Ovary (tissue), 9 donors: Measurements from ENCODE around the gene TMF1. TPM values are rescaled to one million over a fixed set of nuclear protein-coding genes. Genes with fewer than 3 reads are reported as not detected.

Source experiments
- DNase-seq, 5 donors: peaks; one replicate each; pipeline ENCODE4 v3.0.0-alpha.2; 2019 to 2020
- H3K27ac ChIP-seq, 2 donors: fragments of 200-600 bp; one replicate each; pipeline versions ENCODE4 v1.5.1 to v1.8.0; 2019 to 2022
- H3K27me3 ChIP-seq: fragments of 200-600 bp; one replicate; pipeline ENCODE4 v1.8.0; 2022
- H3K36me3 ChIP-seq: fragments of 200-600 bp; sonication (generic); one replicate; pipeline ENCODE4 v1.5.1; 2019
- H3K4me1 ChIP-seq: one replicate; pipeline ENCODE4 v1.8.1; 2013; ENCODE audit warnings: mild to moderate bottlenecking, moderate library complexity; ENCODE audit not compliant: insufficient read depth
- H3K4me3 ChIP-seq: fragments of 200-600 bp; sonication (generic); one replicate; pipeline ENCODE4 v1.5.1; 2017
- H3K9me3 ChIP-seq, 2 donors: fragments of 200-600 bp in 1 of 2; sonication (generic) in 1 of 2; one replicate each; pipeline versions ENCODE4 v1.5.1 to v1.8.1; 2013 to 2019; ENCODE audit warnings: mild to moderate bottlenecking in 1 of 2, moderate library complexity in 1 of 2
- EP300 ChIP-seq: sonication (generic); formaldehyde crosslinking; IDR thresholded peaks from one replicate; pipeline ENCODE4 v1.6.1; 2017; ENCODE audit warnings: antibody characterized with exemption
- POLR2A ChIP-seq: fragments of 450-650 bp; IDR thresholded peaks from one replicate; pipeline ENCODE4 v1.6.1; 2017; ENCODE audit warnings: antibody characterized with exemption, mild to moderate bottlenecking, moderate library complexity
- WGBS, 3 donors: extraction: QIAGEN DNeasy Blood & Tissue Kit in 1 of 3; methylation state at CpG; one replicate each; pipeline versions ENCODE4 v1.1.5 to v1.1.7; 2013 to 2017; 5-methylcytosine and 5-hydroxymethylcytosine counted together
- intact Hi-C, 4 donors: fragments of 100-400 bp; cut with DNase I; formaldehyde crosslinking; loops; one replicate each; pipeline versions ENCODE4 v1.11.0 to v1.15.1; 2022 to 2023
- polyA plus RNA-seq, 2 donors: library from polyadenylated mRNA; stranded (reverse); fragments of 200-250 nt in 1 of 2; fragments of 350-450 nt in 1 of 2; fragmentation: Illumina TruSeq in 1 of 2; extraction: RNeasy Lipid Tissue Mini Kit (QIAGEN cat#74804) in 1 of 2; gene quantifications; one replicate each; pipeline ENCODE4 v1.2.3, GENCODE V29; 2013 to 2014
- total RNA-seq, 7 donors: library from RNA; depleted of rRNA in 2 of 7; stranded (reverse); fragments of >200 nt in 2 of 7; fragmentation: NEBNext Ultra II Directional in 3 of 7; extraction: Animal tissue kit (Norgen Biotek cat#: 25700) in 3 of 7; gene quantifications; one replicate each; pipeline versions ENCODE4 v1.1.0 to v1.2.4, GENCODE V29; 2016 to 2023
- TF ChIP-seq, protein P1 (sequence below), 3 donors: fragments of 450-650 bp in 2 of 3; fragments of 200-600 bp in 1 of 3; IDR thresholded peaks; one replicate each; pipeline versions ENCODE4 v1.5.1 to v1.8.0; 2016 to 2022; ENCODE audit warnings: antibody characterized with exemption in 3 of 3, mild to moderate bottlenecking in 1 of 3
- donor health status: DM: no; HTN: no; CAD: no; lungs with moderate emphysema.
- donor health status: DM: no; HTN: no; CAD: no.
- donor health status: Bipolar disorder and iron deficiency.
- donor health status: DM: yes; HTN: yes; CAD: no.
- donor health status: DM: no; HTN: no; CAD: no.
- donor health status: DM: yes; HTN: yes; CAD: no.

The TMF1 gene
- total and polyA plus RNA-seq, 9 donors, result 10.7 to 36.4 (median 28.3) TPM

DNA sequence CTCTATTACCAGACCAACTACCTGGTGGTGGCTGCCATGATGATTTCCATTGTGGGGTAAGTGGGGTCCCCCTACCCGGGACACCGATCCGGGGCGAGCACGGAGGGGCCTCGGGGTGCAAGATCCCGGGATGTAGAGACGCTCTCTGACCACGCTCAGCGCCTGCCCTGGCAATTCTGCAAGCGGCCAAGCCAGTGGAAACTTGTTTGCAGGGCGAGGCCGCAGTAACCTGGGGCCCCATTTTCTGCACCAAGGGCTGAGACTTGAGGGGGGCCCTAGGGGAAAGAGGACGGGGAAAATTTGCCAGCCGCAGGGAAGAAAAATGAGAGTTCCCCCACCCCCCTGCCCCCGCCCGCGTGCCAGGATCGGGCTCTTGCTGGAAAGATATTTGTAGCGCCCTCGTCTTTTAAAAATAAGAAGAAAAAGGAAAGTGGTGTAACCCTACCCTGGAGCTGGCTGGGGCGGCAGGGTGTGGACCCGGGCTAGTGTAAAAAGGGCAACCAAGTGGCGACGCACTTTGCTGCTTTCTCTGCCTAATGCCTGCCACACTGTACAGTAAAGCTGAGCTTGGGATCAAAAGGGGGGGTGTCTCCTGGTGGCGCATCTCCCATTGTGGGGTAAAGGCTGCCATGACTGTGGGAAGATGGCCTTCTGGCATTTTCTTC is 33.2 kb upstream of the TMF1 start:
- peak in 3 of 5 donors; percentile 26 to 56 (median 40) for DNase-seq
- TF ChIP-seq, protein P1, sequence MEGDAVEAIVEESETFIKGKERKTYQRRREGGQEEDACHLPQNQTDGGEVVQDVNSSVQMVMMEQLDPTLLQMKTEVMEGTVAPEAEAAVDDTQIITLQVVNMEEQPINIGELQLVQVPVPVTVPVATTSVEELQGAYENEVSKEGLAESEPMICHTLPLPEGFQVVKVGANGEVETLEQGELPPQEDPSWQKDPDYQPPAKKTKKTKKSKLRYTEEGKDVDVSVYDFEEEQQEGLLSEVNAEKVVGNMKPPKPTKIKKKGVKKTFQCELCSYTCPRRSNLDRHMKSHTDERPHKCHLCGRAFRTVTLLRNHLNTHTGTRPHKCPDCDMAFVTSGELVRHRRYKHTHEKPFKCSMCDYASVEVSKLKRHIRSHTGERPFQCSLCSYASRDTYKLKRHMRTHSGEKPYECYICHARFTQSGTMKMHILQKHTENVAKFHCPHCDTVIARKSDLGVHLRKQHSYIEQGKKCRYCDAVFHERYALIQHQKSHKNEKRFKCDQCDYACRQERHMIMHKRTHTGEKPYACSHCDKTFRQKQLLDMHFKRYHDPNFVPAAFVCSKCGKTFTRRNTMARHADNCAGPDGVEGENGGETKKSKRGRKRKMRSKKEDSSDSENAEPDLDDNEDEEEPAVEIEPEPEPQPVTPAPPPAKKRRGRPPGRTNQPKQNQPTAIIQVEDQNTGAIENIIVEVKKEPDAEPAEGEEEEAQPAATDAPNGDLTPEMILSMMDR (IDR thresholded peaks at IDR 0.05), result no peak
- TF ChIP-seq EP300, result no peak
- TF ChIP-seq POLR2A, result no peak
- Histone ChIP-seq H3K27ac (peak overlapping the region; percentile 29 to 69), H3K27me3 (no peaks in the 10 kb centered on the region), H3K4me3 (peak overlapping the region; percentile 95), H3K4me1 (peaks cover 13% of the 10 kb centered on the region), H3K9me3 (no peaks in the 10 kb centered on the region), H3K36me3 (no peaks in the 10 kb centered on the region)
- intact Hi-C loops, result no loop called here
- 1% methylated on average over 26 of the region's 26 CpGs for WGBS, 3 donors

DNA sequence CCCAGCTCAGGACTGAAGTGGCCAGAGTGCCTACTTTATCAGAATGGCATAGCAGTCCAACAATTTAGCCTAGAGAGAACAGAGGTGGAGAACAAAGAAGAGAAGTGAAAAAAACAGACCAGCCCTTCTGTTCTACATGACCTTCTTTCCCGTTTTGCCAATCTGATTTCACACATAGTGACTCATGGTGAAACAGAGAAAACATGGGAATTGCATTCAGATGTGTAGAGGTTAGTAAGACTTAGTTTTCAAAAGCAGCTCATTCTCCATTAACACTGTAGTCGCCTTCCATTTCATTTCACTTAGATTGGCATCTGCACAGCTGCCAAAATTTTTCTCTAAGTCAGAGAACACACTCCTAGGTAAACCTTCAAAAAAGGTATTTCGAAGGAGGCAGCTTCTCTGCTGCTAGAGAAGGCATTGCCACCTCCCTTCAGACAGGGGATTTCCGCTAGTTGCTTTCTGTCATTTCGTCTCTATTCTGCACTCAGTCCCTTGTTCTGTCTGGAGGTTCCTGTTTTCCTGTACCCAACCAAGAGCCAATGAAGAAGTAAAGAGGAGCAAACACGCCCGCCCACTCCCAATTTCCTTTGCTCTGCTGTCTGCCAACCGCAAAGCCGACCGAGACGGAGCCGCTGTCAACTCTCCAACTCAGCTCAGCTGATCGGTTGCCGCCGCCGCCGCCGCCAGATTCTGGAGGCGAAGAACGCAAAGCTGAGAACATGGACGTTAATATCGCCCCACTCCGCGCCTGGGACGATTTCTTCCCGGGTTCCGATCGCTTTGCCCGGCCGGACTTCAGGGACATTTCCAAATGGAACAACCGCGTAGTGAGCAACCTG is 32.4 kb upstream of the TMF1 start, which contains the start of gene ARL6IP5:
ARL6IP5 (plus strand) TSS at position 612 of the 842 bp plus-strand sequence; CDS start at position 723, 111 bp downstream.
- Histone ChIP-seq H3K4me3 (peak within 1 kb of the TSS; percentile 95), H3K27ac (peak within 1 kb of the TSS; percentile 29 to 69), H3K36me3 (no peaks in the 10 kb centered on the region), H3K4me1 (peaks cover 13% of the 10 kb centered on the region), H3K9me3 (no peaks in the 10 kb centered on the region), H3K27me3 (no peaks in the 10 kb centered on the region)
- TF ChIP-seq POLR2A, result no peak
- TF ChIP-seq, protein P1 (IDR thresholded peaks at IDR 0.05), result no peak
- no peak for TF ChIP-seq EP300
- peak; percentile 90 to 94 (median 91) for DNase-seq
- WGBS, 3 donors, result 2 to 3% (median 3%) methylated on average over 32 of the region's 32 CpGs
- intact Hi-C loops, result no loop called here

DNA sequence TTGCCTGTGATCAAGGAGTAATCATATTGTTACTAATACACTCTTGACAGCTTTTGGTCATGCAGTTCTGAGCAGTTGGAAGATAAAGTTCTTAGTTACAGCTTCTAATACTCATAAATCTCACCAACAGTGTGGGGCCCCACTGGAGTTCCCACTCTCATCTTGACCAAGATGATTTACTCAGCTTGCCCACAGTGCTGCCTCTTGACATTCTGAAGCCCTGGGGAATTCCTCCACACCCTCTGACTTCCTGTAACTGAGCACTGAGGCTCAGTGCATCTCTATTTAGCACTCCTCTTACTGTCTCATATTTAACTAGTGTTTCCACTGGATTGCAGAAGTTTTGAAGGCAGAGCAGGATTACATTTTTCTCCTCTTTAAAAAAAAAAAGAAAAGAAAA is 30.7 kb upstream of the TMF1 start:
- no peaks in the 10 kb centered on the region for H3K9me3 ChIP-seq
- TF ChIP-seq POLR2A (no peak), EP300 (no peak)
- TF ChIP-seq, protein P1 (IDR thresholded peaks at IDR 0.05), result no peak
- DNase-seq, result no peak
- intact Hi-C loops, result no loop called here
- H3K27ac ChIP-seq, result no peak overlapping the region
- H3K4me1 ChIP-seq, result peaks cover 14% of the 10 kb centered on the region
- H3K36me3 ChIP-seq, result no peaks in the 10 kb centered on the region
- H3K27me3 ChIP-seq, result no peaks in the 10 kb centered on the region
- no peak overlapping the region for H3K4me3 ChIP-seq

DNA sequence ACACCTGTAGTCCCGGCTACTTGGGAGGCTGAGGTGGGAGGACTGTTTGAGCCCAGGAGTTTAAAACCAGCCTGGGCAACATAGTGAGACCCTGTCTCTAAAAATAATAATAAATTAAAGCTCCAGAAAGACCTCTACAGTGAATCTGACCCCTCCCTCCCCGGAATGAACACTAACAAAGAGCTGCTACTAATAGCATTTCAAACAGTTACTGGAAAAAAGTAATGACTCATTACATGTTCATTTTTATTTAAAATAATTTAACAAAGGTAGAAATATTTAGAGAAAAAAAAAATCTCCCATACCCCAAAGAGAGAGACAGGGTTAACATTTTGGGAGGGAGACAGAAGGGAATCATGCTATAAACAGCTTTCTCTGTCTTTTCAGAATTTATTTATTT is 30.2 kb upstream of the TMF1 start:
- TF ChIP-seq EP300 (no peak), POLR2A (no peak)
- TF ChIP-seq, protein P1 (IDR thresholded peaks at IDR 0.05), result no peak
- Histone ChIP-seq H3K27ac (no peak overlapping the region), H3K9me3 (no peaks in the 10 kb centered on the region), H3K4me3 (no peak overlapping the region), H3K36me3 (no peaks in the 10 kb centered on the region), H3K27me3 (no peaks in the 10 kb centered on the region), H3K4me1 (peaks cover 16% of the 10 kb centered on the region)
- no peak for DNase-seq
- 65 to 78% (median 72%) methylated on average over 2 of the region's 2 CpGs for WGBS, 3 donors
- intact Hi-C loops, result no loop called here
